ENCODE measurements around the gene QPCTL. TPM values are rescaled to one million over a fixed set of nuclear protein-coding genes. Genes with fewer than 3 reads are reported as not detected.

The QPCTL gene
- polyA plus RNA-seq, 2 donors: 3.9 to 6.8 TPM

DNA sequence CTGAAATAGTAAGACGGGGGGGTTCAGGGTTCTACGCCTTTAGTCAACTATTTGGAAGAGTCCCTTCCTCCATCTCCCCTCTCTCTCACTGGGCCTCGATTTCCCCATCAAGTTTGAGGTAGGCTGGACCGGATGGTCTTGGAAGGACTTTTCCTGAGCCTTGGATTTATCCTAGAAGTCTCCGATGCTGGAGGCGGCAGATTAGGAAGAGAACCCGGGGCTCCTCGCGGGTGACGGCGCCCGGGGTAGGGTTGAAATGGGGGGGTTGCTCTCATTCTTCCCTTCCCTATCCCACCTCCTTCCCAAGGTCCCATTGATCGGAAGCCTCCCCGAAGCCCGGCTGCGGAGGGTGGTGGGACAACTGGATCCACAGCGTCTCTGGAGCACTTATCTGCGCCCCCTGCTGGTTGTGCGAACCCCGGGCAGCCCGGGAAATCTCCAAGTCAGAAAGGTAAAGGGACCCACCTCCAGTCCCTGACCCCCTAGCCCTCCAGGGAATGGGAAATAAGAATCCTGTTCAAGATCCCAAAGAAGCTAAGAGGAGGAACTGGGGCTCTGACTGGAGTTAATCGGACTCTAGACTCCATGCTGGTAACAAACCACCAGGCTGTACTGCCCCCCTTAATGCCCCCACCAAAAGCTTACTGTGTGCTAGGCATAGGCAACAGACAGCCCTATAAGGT is 781 bp downstream of the QPCTL start:
- 1% methylated on average over 22 of the region's 22 CpGs for WGBS, 2 donors
- Histone ChIP-seq H3K27me3 (ENCODE audit: control insufficient read depth in 1 of 2, insufficient read depth in 2 of 2, low read length in 2 of 2) (no peaks in the 10 kb centered on the region), H3K4me3 (ENCODE audit: low read depth in 1 of 2, low read length in 2 of 2) (peak overlapping the region; percentile 73 to 79), H3K4me1 (ENCODE audit: control insufficient read depth in 2 of 2, insufficient read depth in 2 of 2, low read length in 1 of 2) (peaks cover 0 to 3% of the 10 kb centered on the region in 2 donors), H3K9me3 (ENCODE audit: control insufficient read depth in 2 of 2, insufficient read depth in 1 of 2, low read depth in 1 of 2, low read length in 1 of 2) (no peaks in the 10 kb centered on the region), H3K27ac (ENCODE audit: low read depth in 2 of 2, low read length in 1 of 2) (peak overlapping the region; percentile 91 to 97), H3K36me3 (ENCODE audit: control insufficient read depth in 2 of 2, insufficient read depth in 2 of 2, low read length in 1 of 2) (peaks cover 3 to 9% of the 10 kb centered on the region in 2 donors)

DNA sequence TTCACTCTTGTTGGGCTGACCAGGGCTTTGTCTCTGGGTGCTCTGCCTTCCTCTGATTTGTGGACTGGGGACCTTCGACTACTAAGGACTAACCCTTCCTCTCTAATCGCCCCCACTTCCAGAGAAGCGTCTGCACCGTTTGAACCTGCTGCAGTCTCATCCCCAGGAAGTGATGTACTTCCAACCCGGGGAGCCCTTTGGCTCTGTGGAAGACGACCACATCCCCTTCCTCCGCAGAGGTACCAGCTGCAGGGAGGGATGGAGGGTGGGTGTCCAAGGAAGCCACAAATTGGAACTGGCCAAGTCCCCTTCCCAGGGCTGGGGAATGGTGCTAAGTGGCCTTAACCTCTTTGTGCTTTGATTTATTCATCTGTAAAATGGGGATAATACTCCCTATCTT is 9.2 kb downstream of the QPCTL start:
- Histone ChIP-seq H3K4me3 (ENCODE audit: low read depth in 1 of 2, low read length in 2 of 2) (no peak overlapping the region), H3K36me3 (ENCODE audit: control insufficient read depth in 2 of 2, insufficient read depth in 2 of 2, low read length in 1 of 2) (peaks cover 0 to 7% of the 10 kb centered on the region in 2 donors), H3K9me3 (ENCODE audit: control insufficient read depth in 2 of 2, insufficient read depth in 1 of 2, low read depth in 1 of 2, low read length in 1 of 2) (peaks cover 0 to 3% of the 10 kb centered on the region in 2 donors), H3K27ac (ENCODE audit: low read depth in 2 of 2, low read length in 1 of 2) (no peak overlapping the region), H3K4me1 (ENCODE audit: control insufficient read depth in 2 of 2, insufficient read depth in 2 of 2, low read length in 1 of 2) (no peaks in the 10 kb centered on the region), H3K27me3 (ENCODE audit: control insufficient read depth in 1 of 2, insufficient read depth in 2 of 2, low read length in 2 of 2) (no peaks in the 10 kb centered on the region)
- 77% methylated on average over 7 of the region's 7 CpGs for WGBS, 2 donors

DNA sequence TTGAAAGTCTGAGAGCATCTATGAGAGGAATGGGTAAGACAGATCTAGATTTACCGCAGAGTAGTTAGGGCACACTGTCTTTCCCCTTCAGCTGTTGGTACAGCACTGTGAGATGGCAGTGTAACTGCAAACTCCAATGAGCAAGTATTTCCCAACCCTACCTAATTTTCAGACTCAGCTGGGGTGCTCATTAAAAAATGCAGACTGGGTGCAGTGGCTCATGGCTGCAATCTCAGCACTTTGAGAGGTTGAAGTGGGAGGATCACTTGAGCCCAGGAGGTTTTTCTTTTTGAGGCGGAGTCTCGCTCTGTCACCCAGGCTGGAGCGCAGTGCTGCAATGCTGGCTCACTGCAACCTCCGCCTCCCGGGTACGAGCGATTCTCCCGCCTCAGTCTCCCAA is 12.6 kb downstream of the QPCTL start:
- WGBS, 2 donors: 96 to 97% methylated on average over 9 of the region's 9 CpGs
- H3K4me1 ChIP-seq (ENCODE audit: control insufficient read depth in 2 of 2, insufficient read depth in 2 of 2, low read length in 1 of 2): no peaks in the 10 kb centered on the region
- H3K27me3 ChIP-seq (ENCODE audit: control insufficient read depth in 1 of 2, insufficient read depth in 2 of 2, low read length in 2 of 2): no peaks in the 10 kb centered on the region
- peaks cover 0 to 4% of the 10 kb centered on the region in 2 donors for H3K36me3 ChIP-seq (ENCODE audit: control insufficient read depth in 2 of 2, insufficient read depth in 2 of 2, low read length in 1 of 2)
- H3K9me3 ChIP-seq (ENCODE audit: control insufficient read depth in 2 of 2, insufficient read depth in 1 of 2, low read depth in 1 of 2, low read length in 1 of 2): peaks cover 0 to 3% of the 10 kb centered on the region in 2 donors
- H3K27ac ChIP-seq (ENCODE audit: low read depth in 2 of 2, low read length in 1 of 2): no peak overlapping the region
- H3K4me3 ChIP-seq (ENCODE audit: low read depth in 1 of 2, low read length in 2 of 2): no peak overlapping the region

DNA sequence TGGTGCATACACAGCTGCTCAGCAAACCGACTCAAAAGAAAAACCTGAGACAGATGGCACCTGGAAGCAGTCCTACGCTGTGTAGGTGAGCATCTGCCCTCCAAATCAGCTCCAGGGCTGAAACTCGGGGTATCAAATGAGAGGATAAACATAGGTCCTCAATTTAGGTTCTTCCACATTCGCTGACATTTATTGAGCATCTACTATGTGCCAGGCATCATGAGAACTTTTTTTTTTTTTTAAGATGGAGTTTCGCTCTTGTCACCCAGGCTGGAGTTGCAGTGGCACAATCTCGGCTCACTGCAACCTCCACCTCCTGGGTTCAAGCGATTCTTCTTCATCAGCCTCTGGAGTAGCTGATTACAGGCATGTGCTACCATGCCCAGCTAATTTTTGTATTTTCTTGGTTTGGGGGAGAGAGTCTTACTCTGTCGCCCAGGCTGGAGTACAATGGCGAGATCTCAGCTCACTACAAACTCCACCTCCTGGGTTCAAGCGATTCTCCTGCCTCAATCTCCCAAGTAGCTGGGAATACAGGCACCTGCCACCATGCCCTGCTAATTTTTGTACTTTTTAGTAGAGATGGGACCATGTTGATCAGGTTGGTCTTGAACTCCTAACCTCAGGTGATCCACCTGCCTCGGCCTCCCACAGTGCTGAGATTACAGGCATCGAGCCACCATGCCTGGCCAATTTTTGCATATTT is 13.4 kb downstream of the QPCTL start:
- Histone ChIP-seq H3K27ac (ENCODE audit: low read depth in 2 of 2, low read length in 1 of 2) (no peak overlapping the region), H3K4me3 (ENCODE audit: low read depth in 1 of 2, low read length in 2 of 2) (no peak overlapping the region), H3K36me3 (ENCODE audit: control insufficient read depth in 2 of 2, insufficient read depth in 2 of 2, low read length in 1 of 2) (peaks cover 0 to 4% of the 10 kb centered on the region in 2 donors), H3K9me3 (ENCODE audit: control insufficient read depth in 2 of 2, insufficient read depth in 1 of 2, low read depth in 1 of 2, low read length in 1 of 2) (peaks cover 0 to 3% of the 10 kb centered on the region in 2 donors), H3K4me1 (ENCODE audit: control insufficient read depth in 2 of 2, insufficient read depth in 2 of 2, low read length in 1 of 2) (no peaks in the 10 kb centered on the region), H3K27me3 (ENCODE audit: control insufficient read depth in 1 of 2, insufficient read depth in 2 of 2, low read length in 2 of 2) (no peaks in the 10 kb centered on the region)
- WGBS, 2 donors: 95 to 96% methylated on average over 12 of the region's 12 CpGs

DNA sequence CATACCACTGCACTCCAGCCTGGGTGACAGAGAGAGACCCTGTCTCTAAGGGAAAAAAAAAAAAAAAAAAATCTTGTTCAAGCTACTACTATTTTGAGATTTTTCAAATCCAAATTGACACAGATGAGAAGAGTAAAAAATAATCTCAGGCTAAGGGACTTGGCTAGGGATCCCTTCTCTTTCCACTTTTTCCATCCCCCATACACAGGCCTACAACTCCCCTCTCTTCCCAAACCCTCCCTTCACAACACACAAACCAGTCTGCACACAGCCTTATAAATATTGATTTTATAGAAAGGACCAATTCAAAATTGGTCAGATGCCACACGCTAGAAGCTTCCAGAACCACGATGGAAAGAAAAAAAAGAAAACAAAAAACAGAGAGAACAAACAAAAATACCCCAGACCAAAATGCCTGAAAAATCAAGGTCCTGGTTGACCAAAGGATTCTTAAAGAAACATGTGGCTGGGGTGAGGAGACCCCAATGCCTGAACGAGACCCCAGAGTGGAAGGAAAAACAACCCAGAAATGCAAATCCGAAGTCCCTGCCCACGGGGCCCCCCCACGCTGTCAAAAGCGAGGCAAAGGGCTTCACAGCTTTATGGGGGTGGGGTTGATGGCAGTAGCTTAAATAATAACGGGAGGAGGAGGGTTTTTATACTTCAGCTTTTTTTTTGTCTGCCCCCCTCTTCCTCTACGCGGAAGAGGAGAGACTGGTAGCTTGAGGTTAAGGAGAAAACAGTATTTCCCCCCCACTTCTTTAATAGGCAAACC is 18.1 kb downstream of the QPCTL start:
- peaks cover 5 to 20% of the 10 kb centered on the region in 2 donors for H3K36me3 ChIP-seq (ENCODE audit: control insufficient read depth in 2 of 2, insufficient read depth in 2 of 2, low read length in 1 of 2)
- H3K4me1 ChIP-seq (ENCODE audit: control insufficient read depth in 2 of 2, insufficient read depth in 2 of 2, low read length in 1 of 2): no peaks in the 10 kb centered on the region
- H3K27me3 ChIP-seq (ENCODE audit: control insufficient read depth in 1 of 2, insufficient read depth in 2 of 2, low read length in 2 of 2): no peaks in the 10 kb centered on the region
- no peak overlapping the region for H3K4me3 ChIP-seq (ENCODE audit: low read depth in 1 of 2, low read length in 2 of 2)
- whole genome bisulfite sequencing, 2 donors: 69 to 72% methylated on average over 10 of the region's 10 CpGs
- H3K9me3 ChIP-seq (ENCODE audit: control insufficient read depth in 2 of 2, insufficient read depth in 1 of 2, low read depth in 1 of 2, low read length in 1 of 2): no peaks in the 10 kb centered on the region
- H3K27ac ChIP-seq (ENCODE audit: low read depth in 2 of 2, low read length in 1 of 2): no peak overlapping the region

DNA sequence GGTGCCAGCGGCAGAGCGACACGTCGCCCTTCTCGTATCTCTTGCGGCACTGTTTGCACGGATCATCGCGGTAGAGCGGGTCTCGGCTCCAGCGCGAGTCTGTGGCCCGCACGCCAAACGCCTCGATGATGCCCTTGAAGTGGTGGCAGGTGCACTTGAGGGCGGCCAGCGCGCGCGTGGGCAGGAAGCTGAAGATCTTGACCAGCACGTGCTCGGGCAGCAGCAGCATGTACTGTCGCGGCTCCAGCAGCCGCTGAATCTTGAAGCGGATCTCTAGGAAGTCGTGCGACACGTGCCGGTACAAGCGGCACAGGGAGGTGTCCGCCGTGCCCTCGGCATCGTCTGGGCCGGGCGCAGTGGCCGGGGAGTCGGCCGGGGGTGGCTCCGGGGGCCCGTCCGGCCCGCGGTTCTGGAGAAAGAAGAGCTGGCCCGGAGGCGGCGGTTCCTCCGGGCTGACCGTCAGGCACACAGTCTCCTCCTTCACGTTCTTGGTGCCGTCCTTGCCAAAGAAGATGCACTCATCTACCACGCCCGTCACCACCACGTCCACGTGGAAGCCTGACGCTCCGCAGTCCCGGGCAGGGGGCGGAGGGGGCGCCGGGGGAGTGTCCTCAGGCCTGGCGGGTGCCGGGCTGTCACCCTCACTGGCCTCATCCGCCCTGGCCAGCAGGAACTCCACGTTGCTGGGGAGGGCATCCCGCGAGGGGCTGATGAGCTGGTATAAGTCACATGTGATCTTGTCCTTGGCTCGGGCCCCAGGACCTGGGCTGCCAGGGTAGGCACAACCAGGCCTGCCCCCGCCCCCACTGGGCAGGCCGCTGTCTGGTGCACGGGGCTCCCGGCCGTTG is 19.6 kb downstream of the QPCTL start:
- 92% methylated on average over 76 of the region's 76 CpGs for WGBS, 2 donors
- Histone ChIP-seq H3K27ac (ENCODE audit: low read depth in 2 of 2, low read length in 1 of 2) (no peak overlapping the region), H3K9me3 (ENCODE audit: control insufficient read depth in 2 of 2, insufficient read depth in 1 of 2, low read depth in 1 of 2, low read length in 1 of 2) (no peaks in the 10 kb centered on the region), H3K36me3 (ENCODE audit: control insufficient read depth in 2 of 2, insufficient read depth in 2 of 2, low read length in 1 of 2) (peaks cover 5 to 20% of the 10 kb centered on the region in 2 donors), H3K4me3 (ENCODE audit: low read depth in 1 of 2, low read length in 2 of 2) (no peak overlapping the region), H3K4me1 (ENCODE audit: control insufficient read depth in 2 of 2, insufficient read depth in 2 of 2, low read length in 1 of 2) (no peaks in the 10 kb centered on the region), H3K27me3 (ENCODE audit: control insufficient read depth in 1 of 2, insufficient read depth in 2 of 2, low read length in 2 of 2) (no peaks in the 10 kb centered on the region)

DNA sequence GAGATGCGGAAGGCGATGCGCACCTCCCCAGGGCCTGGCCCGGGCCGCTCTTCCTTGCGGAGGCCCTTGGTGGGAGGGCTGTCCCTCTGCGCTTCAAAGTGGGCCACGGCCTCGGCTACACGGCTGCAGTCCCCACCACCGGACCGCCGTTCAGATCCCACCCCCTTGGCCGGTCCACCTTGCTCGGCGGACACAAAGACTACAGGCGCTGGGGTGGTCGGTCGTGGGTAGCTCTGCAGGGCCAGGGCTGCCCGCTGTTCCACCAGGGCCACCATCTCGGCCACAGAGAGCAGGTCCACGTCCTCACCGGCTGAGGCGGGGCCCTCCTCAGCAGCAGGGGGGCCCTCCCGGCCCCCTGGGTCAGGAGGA is 20.2 kb downstream of the QPCTL start:
- H3K27me3 ChIP-seq (ENCODE audit: control insufficient read depth in 1 of 2, insufficient read depth in 2 of 2, low read length in 2 of 2): no peaks in the 10 kb centered on the region
- H3K4me1 ChIP-seq (ENCODE audit: control insufficient read depth in 2 of 2, insufficient read depth in 2 of 2, low read length in 1 of 2): no peaks in the 10 kb centered on the region
- H3K9me3 ChIP-seq (ENCODE audit: control insufficient read depth in 2 of 2, insufficient read depth in 1 of 2, low read depth in 1 of 2, low read length in 1 of 2): no peaks in the 10 kb centered on the region
- WGBS, 2 donors: 94% methylated on average over 24 to 25 of the region's 25 CpGs
- no peak overlapping the region for H3K4me3 ChIP-seq (ENCODE audit: low read depth in 1 of 2, low read length in 2 of 2)
- no peak overlapping the region for H3K27ac ChIP-seq (ENCODE audit: low read depth in 2 of 2, low read length in 1 of 2)
- peaks cover 5 to 20% of the 10 kb centered on the region in 2 donors for H3K36me3 ChIP-seq (ENCODE audit: control insufficient read depth in 2 of 2, insufficient read depth in 2 of 2, low read length in 1 of 2)

DNA sequence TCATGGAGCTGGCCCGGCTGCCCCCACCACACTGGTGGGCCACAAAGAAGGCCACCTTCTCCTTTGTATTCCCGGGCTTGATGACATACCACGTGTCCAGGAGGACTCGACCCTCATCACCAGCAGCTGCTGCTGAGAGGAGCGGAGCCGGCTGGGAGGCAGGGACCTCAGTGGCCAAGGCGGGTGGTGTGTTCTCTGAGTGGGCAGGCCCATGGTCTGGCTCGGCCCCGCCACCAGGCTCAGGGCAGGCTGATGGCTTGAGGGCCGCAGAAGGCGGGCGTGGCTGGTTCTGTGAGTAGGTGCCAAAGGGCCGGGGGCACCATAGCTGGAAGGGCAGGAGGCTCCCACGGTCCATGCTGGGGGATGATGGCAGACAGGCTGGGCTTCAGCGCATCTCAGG is 20.7 kb downstream of the QPCTL start:
- no peaks in the 10 kb centered on the region for H3K9me3 ChIP-seq (ENCODE audit: control insufficient read depth in 2 of 2, insufficient read depth in 1 of 2, low read depth in 1 of 2, low read length in 1 of 2)
- H3K27ac ChIP-seq (ENCODE audit: low read depth in 2 of 2, low read length in 1 of 2): no peak overlapping the region
- H3K36me3 ChIP-seq (ENCODE audit: control insufficient read depth in 2 of 2, insufficient read depth in 2 of 2, low read length in 1 of 2): peaks cover 5 to 21% of the 10 kb centered on the region in 2 donors
- no peaks in the 10 kb centered on the region for H3K27me3 ChIP-seq (ENCODE audit: control insufficient read depth in 1 of 2, insufficient read depth in 2 of 2, low read length in 2 of 2)
- 84 to 87% methylated on average over 15 of the region's 15 CpGs for WGBS, 2 donors
- peaks cover 0 to 4% of the 10 kb centered on the region in 2 donors for H3K4me1 ChIP-seq (ENCODE audit: control insufficient read depth in 2 of 2, insufficient read depth in 2 of 2, low read length in 1 of 2)
- no peak overlapping the region for H3K4me3 ChIP-seq (ENCODE audit: low read depth in 1 of 2, low read length in 2 of 2)

DNA sequence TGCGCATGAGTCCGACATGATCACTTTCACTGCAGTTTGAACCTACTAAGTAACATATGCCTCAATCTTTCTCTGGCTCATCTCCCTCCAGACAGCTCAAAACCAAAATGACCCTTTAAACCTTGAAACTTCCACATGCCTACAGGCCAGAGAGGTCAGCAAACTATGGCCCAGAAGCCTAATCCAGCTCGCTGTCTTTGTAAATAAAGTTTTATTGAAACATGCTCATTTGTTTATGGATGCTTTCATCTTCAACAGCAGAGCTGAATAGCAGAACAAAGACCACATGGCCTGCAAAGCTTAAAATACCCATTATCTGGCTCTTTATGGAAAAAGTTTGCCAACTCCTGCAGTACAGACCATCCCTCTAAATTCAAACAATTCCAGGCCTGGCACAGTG is 22.7 kb downstream of the QPCTL start:
- Histone ChIP-seq H3K4me1 (ENCODE audit: control insufficient read depth in 2 of 2, insufficient read depth in 2 of 2, low read length in 1 of 2) (peaks cover 0 to 6% of the 10 kb centered on the region in 2 donors), H3K9me3 (ENCODE audit: control insufficient read depth in 2 of 2, insufficient read depth in 1 of 2, low read depth in 1 of 2, low read length in 1 of 2) (no peaks in the 10 kb centered on the region), H3K4me3 (ENCODE audit: low read depth in 1 of 2, low read length in 2 of 2) (no peak overlapping the region), H3K27ac (ENCODE audit: low read depth in 2 of 2, low read length in 1 of 2) (no peak overlapping the region), H3K27me3 (ENCODE audit: control insufficient read depth in 1 of 2, insufficient read depth in 2 of 2, low read length in 2 of 2) (no peaks in the 10 kb centered on the region), H3K36me3 (ENCODE audit: control insufficient read depth in 2 of 2, insufficient read depth in 2 of 2, low read length in 1 of 2) (peaks cover 5 to 27% of the 10 kb centered on the region in 2 donors)
- 91 to 92% methylated on average over 3 of the region's 3 CpGs for WGBS, 2 donors
